ENCODE measurements around the gene LCN1. TPM values are rescaled to one million over a fixed set of nuclear protein-coding genes. Genes with fewer than 3 reads are reported as not detected.

Gene LCN1
- total RNA-seq, 1 donor from 2014 or later: not detected

DNA sequence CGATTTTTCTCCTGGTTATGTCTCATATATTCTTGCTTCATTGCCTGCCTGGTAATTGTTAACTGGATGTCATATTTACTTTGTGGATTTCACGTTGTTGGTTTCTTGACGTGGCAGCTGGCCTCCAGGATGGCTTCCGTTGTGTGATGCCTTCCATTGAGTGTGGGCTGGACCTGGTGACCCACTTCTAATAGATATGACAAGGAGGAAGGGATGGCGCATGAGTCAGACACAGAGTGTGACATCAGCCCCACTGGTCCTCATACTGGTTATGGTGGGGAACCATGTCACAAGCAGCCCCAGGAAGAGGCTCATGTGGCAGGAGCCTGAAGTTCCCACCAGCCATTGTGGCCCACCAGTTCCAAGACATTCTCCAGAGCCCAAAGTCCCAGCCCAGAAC lies 34.0 kb downstream of the LCN1 start:
- ATAC-seq (no peak), DNase-seq (ENCODE audit: missing footprints) (no peak)
- intact Hi-C loops (cut with DNase I): no loop called here

DNA sequence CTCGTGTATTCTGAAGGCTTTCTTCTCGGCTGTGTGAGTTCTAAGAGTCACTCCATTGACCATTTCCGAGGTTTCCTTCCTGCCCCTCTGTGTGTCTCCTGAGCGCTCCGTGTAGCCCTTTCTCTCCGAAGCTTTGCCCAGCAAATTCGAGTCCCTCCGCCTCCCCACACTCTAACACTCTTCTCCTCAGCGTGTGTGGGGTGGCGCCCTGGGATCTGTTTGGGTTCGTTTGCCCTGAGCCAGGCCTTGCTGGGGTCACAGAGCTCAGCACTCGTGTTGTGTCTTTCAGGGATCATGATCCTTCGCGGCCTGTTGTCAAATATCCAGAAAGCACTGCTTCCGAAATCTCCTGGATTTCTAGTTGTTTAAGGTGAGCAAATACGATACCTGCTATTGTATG lies 34.7 kb downstream of the LCN1 start:
- no peak for ATAC-seq
- intact Hi-C loops (cut with DNase I): no loop called here
- DNase-seq (ENCODE audit: missing footprints): peak; percentile 52

DNA sequence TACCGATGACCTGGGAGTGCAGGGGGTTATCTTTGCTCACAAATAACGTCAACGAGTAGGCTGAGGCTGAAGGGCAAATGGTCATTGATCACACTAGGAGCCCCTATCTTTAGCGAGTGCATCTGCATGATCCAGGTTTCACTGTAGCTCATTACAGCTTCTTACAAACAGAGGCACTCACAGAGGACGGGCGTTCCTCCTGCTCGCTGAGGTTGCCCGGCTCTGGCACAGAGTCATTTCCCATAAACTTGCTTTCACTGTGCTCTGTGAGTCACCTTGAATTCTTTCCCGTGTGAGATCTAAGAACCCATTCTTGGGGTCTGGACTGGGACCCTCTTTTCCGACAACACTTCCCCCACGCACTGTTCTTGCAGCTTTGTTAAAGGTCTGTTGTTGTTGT lies 38.4 kb downstream of the LCN1 start:
- intact Hi-C loops (cut with DNase I): no loop called here
- ATAC-seq (no peak), DNase-seq (ENCODE audit: missing footprints) (no peak)

DNA sequence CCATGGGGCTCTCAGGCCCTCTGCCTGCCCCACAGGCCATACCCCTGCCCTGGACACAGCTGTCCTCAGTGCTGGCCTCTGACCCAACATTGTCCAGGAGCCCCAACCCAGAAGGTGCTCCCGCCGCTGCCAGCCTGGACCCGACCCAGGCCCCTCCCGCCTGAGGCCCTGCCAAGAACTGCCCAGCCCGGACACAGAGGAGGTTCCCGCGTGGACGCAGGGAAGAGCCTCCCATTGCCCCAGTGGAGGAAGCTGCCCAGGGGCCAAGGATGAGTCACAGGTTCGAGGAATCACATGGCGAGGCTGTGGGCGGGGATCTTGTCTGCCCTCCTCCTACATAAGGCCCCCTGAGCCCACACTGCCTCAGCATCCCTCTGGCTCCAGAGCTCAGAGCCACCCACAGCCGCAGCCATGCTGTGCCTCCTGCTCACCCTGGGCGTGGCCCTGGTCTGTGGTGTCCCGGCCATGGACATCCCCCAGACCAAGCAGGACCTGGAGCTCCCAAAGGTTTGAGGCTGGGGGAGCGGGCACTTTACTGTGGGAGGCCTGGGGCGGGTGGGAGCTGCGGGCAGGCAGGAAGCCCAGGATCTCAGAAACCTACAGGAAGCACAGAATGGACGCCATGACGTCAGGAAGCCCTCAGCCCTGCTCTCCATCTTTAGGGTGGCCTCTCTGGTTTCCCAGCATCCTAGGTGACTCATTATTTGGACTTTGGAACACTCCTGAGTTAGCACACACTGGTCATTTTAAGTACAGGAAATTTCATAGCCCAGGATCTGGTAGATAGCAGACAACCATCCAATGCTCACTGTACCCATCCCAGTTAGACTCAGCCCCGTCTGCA lies 40.4 kb downstream of the LCN1 start, which contains the start of gene PAEP:
TSS of gene PAEP (plus strand) at position 366 of the 844 bp plus-strand sequence.
- no peak for ATAC-seq
- intact Hi-C loops (cut with DNase I): no loop called here
- peak; percentile 37 for DNase-seq (ENCODE audit: missing footprints)

DNA sequence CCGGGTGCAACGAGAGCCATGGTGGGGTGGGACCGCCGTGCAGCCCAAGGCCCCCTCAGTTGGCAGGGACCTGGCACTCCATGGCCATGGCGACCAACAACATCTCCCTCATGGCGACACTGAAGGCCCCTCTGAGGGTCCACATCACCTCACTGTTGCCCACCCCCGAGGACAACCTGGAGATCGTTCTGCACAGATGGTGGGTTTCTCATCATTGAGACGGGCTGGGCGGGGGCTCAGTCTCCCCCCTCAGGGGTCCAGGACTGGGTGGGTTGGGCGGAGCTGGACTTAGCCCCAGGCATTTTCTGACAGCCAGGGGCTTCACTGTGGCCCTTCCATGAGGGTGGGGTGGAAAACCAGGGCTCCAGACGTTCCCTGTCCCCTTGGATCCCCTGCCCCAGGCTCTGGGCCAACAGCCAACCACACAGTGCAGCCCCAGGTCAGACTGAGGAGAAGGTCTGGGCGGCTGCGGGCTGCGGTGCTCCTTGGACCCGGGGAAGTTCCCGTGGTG lies 41.0 kb downstream of the LCN1 start:
- ATAC-seq (no peak), DNase-seq (ENCODE audit: missing footprints) (no peak)
- intact Hi-C loops (cut with DNase I): no loop called here

DNA sequence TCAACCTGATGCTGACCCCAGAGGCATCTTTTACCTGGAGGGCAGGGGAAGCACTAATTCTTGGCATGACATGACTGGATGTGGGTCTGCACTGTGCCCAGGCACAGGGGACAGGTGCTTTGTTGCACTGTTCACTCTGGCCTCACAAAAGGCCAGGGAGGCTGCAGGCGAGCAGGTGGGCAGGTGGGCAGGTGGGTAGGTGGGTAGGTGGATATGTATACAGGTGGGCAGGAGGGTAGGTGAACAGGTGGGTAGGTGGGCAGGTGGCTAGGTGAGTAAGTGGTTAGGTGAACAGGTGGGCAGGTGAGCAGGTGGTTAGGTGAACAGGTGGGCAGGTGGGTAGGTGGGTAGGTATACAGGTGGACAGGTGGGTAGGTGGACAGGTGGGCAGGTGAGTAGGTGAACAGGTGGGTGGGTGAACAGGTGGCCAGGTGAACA lies 41.8 kb downstream of the LCN1 start:
- DNase-seq (ENCODE audit: missing footprints) (no peak), ATAC-seq (no peak)
- intact Hi-C loops (cut with DNase I): no loop called here

DNA sequence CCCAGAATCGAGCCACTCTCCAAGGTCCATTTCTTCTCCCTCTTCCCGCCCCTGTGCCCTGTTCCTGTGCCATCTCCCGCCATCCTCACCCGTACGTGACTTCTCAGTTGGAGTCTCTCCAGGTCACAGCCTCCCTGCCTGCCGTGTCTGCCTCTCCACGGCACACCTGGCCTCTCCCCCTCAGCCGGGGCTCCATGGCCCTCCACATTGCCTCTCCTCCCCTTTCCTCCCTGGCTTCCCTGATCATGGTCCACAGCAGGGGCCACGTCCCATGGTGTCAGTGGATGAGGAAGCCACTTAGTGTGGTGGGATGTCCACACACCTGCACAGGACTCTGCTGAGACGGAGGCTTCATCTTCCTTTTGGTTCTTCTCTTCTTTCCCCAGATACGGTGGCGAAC lies 42.6 kb downstream of the LCN1 start:
- intact Hi-C loops (cut with DNase I): no loop called here
- no peak for DNase-seq (ENCODE audit: missing footprints)

DNA sequence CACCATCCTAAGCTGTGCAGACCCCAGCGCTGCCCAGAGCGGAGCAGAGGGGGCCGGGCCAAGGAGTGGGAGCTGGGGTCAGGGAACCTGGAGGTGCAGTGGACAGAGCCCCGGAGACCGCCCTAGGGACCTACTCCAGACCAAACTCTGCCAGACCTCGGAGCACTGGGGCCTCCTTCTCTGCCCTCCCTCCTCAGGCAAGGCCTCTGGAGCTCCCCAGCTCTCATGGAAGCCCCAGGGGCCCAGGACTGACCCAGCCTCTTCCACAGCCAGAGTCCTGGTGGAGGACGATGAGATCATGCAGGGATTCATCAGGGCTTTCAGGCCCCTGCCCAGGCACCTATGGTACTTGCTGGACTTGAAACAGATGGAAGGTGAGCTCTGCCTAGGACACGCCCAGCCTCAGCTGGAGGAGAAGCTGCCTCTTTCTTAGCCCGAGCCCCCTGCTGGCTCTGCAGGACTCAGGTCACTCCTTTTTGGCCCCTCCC lies 43.9 kb downstream of the LCN1 start:
- DNase-seq (ENCODE audit: missing footprints) (no peak), ATAC-seq (no peak)
- intact Hi-C loops (cut with DNase I): no loop called here

More for the DNA sequence above, 42.6 kb downstream of the LCN1 start:
- no peak for ATAC-seq

DNA sequence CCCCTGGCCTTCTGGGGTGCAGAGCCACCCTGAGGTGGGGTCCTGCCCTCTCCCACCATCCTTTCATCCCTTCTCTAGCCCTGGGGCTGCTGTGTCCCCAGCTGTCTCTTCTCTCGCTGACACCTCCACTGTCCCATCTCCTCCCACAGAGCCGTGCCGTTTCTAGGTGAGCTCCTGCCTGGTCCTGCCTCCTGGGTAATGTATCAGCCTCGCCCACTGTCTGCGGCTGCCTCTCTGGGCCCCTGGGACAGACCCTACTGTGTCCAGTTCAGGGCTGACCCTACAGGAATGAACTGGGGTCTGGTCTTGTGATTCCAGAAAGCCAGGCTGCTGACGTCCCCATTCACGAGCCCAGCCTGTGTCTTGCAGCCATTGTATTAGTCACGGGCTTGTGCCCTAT lies 44.4 kb downstream of the LCN1 start:
- no peak for ATAC-seq
- no peak for DNase-seq (ENCODE audit: missing footprints)
- intact Hi-C loops (cut with DNase I): no loop called here

DNA sequence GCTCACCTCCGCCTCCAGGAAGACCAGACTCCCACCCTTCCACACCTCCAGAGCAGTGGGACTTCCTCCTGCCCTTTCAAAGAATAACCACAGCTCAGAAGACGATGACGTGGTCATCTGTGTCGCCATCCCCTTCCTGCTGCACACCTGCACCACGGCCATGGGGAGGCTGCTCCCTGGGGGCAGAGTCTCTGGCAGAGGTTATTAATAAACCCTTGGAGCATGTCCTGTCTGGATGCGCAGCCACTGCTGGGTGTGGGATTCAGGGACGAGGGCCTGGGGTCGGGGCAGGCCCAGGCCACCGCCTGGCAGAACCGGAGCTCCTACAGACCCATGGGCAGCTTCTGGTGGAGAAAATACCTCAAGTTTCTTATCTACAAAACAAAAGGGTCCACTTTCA lies 45.3 kb downstream of the LCN1 start:
- intact Hi-C loops (cut with DNase I): no loop called here

DNA sequence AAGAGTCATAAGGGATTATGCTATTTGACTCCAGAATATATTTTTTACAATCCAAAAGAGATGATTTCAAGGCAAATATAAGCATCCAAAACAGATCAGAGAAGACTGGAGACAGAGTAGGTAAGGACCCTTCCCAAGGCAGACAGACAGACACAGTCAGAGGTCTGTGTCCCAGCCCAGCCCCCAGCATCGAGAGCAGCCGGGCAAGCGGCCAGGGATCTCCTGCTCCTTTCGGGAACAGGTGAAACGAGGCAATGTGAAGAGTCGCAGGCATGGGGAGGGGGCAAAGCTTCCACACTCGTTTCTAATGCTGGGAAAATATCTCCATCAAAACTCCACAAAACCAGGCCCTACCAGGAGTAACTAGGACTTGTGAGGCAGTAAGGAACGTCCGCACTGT lies 46.1 kb downstream of the LCN1 start:
- DNase-seq (ENCODE audit: missing footprints) (no peak), ATAC-seq (no peak)
- intact Hi-C loops (cut with DNase I): no loop called here

More for the DNA sequence above, 45.3 kb downstream of the LCN1 start:
- ATAC-seq (no peak), DNase-seq (ENCODE audit: missing footprints) (no peak)

DNA sequence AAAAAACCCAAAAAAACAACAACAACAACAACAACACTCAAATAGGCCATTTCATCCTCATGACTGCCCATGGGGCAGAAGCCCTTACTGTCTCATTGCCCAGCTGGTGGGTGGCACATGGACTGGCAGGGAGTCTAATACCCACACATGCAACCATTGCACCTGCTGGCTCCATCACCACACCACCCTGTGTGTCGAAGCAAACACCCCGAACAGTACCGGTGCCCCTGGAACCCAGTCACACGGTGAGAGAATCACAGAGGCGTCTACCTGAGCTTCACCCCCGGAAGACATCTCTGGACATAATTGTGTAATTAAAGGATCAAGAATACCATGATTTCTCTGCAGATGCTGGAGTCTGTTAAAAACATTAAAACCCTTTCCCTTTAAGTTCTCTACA lies 46.8 kb downstream of the LCN1 start:
- ATAC-seq: no peak
- intact Hi-C loops (cut with DNase I): no loop called here
- DNase-seq (ENCODE audit: missing footprints): no peak

DNA sequence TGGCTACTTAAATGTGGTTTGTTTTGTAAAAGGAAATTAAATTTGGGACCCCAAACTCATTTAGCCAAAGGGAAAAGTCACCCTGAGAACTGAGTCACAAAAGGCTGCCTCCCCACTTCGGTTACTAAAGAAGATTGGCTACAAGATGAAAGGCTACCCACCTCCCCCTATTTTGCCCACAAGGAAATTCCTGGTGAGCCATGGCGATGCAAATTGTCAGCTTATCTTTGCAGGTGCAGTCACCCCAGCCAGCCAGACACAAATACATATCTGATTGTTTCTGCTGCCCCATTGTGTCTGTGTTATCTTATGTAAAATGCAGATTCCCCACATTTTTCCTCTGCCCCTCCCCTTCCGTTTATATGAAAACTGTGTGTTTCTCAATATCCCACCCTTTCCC lies 49.2 kb downstream of the LCN1 start:
- ATAC-seq: no peak
- intact Hi-C loops (cut with DNase I): no loop called here
- DNase-seq (ENCODE audit: missing footprints): no peak

DNA sequence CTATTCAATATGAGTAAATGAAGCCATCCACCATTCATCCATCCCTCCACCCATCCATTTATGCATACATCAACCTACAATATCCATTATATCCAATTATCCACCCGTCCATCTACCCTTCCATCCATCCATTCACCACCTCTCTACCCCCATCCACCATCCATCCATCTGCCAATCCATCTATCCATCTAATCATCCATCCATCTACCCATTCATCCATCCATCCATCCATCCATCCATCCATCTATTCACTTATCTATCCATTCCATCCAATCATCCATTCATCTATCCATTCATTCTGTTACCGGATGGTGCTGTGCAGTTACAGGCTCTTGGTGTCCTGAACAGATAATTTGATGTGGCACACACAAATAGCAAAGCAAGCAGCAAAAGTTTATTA lies 51.0 kb downstream of the LCN1 start:
- no peak for DNase-seq (ENCODE audit: missing footprints)
- intact Hi-C loops (cut with DNase I): no loop called here
- no peak for ATAC-seq

DNA sequence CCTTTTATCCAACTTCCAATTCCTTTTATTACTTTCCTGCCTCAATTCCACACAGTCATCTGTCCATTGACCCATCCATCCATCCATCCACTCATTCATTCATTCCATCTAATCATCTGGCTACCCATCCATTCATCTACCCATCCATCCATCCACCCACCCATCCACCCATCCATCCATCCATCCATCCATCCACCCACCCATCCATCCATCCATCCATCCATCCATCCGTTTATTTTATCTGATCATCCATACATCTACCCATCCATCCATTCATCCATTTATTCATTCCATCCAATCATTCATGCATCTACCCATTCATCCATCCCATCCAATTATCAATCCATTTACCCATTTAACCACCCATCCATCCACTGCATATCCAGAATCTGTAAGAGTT lies 51.9 kb downstream of the LCN1 start:
- no peak for ATAC-seq
- intact Hi-C loops (cut with DNase I): no loop called here
- DNase-seq (ENCODE audit: missing footprints): no peak

DNA sequence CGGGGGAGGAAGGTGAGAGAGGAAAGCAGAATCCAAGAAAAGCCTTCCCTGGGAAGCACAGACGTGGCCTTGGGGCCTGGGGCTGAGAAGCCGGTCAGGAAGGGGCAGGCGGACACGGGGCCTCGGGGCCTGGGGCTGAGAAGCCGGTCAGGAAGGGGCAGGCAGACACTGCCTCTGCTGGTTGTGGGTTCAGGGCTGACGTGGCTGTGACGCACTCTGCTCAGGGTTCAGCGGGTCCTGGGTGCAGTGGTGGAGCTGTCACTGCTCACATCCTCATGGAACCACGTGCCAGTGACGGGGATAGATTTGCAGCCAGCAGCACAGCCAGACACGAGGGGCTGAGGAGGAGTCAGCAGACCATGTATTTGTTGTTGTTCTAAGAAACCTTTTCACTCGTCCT lies 53.1 kb downstream of the LCN1 start:
- DNase-seq (ENCODE audit: missing footprints) (no peak), ATAC-seq (no peak)

DNA sequence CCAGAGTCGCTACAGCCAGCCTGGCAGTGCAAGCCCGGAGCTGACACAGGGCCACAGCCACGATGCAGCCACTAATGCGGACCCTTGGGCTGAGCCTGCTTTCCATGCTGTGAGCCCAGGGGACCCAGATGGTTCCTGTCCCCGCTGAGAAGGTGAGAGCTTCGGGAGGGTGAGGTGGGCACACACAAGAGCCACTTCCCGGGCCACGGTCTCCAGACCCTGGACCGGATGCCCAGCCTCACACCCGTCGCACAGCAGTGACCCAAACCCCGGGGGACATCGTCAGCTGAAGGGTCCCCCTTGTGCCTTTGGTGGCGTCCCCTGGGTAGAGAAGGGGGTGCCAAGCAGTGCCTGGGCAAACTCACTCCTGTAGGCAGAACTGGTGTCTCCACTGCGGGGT lies 53.7 kb downstream of the LCN1 start:
- ATAC-seq: no peak
- DNase-seq (ENCODE audit: missing footprints): no peak
- intact Hi-C loops (cut with DNase I): no loop called here

More for the DNA sequence above, 53.1 kb downstream of the LCN1 start:
- intact Hi-C loops (cut with DNase I): no loop called here
